AG04450 (cell line): ENCODE data around the gene SP9. TPM values are rescaled to one million over a fixed set of nuclear protein-coding genes. Genes with fewer than 3 reads are reported as not detected.
A peak's percentile ranks its signal among the peaks of the same experiment; 100 is the strongest.

ENCODE experiments used
- CTCF ChIA-PET: fragments of 300-600, 350-600 bp; formaldehyde crosslinking; extraction: SDS; loops from one replicate; lab custom pipeline; 2022; ENCODE audit warnings: antibody characterized with exemption, inconsistent platforms; lab: Charles Lee
- POLR2A ChIA-PET: fragments of 350-600 bp; formaldehyde crosslinking; extraction: SDS; loops from one replicate; lab custom pipeline; 2021; ENCODE audit warnings: antibody characterized with exemption, inconsistent platforms; lab: Yijun Ruan, JAX
- DNase-seq: peaks from one replicate; pipeline ENCODE4 v3.0.0-alpha.2; 2011; ENCODE audit warnings: low read depth, low spot score
- H3K27ac ChIP-seq: one replicate; pipeline ENCODE4 v1.5.1; 2012; ENCODE audit warnings: low read depth, low read length, control low read depth
- H3K27me3 ChIP-seq: one replicate; pipeline ENCODE4 v1.6.0; 2012; ENCODE audit warnings: low read length; ENCODE audit not compliant: control insufficient read depth, insufficient read depth
- H3K4me3 ChIP-seq: 2 replicates; pipeline ENCODE4 v1.5.1; 2011; ENCODE audit warnings: mild to moderate bottlenecking, low read depth, low read length, control low read depth
- H3K9me3 ChIP-seq: 2 replicates; pipeline ENCODE4 v1.5.1; 2012; ENCODE audit warnings: low read length; ENCODE audit not compliant: control insufficient read depth, insufficient read depth
- polyA plus RNA-seq: library from polyadenylated mRNA; depleted of rRNA; stranded (reverse); fragments of >200 nt; gene quantifications from 2 replicates; pipeline ENCODE4 v1.2.3, GENCODE V29; 2011
- TF ChIP-seq, protein P1 (sequence below): IDR thresholded peaks from 2 replicates; pipeline ENCODE4 v1.5.1; 2011; ENCODE audit warnings: low read depth, low read length, control low read depth, inconsistent platforms

The SP9 gene
- polyA plus RNA-seq, 1 experiment, result not detected

GRCh38 chr2:174338671-174339560 is 4.2 kb downstream of the SP9 start:
- no peak overlapping the region for H3K27ac ChIP-seq

DNA sequence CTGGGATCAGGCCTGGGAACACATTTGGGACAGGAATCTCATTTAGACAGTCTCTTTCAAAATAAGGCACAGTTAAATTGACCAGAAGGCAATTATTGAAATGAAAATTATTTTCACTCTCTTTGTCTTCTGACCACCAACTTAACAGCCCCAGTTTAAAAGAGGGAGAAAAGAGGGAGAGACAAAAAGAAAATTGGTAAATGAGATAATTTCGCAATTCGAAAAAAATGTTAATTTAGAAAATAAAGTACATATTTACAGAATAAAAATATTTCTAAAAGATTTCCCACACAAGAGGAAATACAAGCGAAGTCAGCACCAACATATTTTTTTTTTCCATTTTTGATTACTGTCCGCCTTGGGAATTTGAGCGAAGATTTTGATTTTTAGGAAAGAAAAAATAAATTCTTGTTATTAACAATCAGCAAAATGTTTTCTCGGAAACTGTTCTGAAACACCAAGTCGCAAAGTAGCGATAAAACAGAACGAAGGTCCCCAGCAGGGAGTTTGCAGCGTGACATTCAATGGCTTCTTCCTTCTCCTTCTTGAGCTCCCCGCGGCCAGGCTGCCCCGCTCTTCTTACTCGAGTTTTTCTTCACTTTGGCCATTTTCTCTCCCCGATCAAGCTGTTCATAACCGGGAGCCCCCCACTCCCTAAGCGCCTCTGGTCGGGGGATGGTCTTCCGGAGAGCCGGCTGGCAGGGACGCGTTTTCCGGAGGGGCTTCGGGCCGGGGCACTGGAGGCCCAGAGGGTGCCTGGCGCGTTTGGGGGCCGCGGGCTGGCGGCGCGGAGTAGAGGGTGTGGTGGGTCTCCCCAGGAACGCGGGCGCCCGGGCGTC is 5.0 kb downstream of the SP9 start:
- Histone ChIP-seq H3K4me3 (no peak overlapping the region), H3K9me3 (peaks cover 6% of the 10 kb centered on the region; the same call in 1 of the 2 replicates), H3K27ac (no peak overlapping the region), H3K27me3 (peaks cover 91% of the 10 kb centered on the region)
- TF ChIP-seq, protein P1, sequence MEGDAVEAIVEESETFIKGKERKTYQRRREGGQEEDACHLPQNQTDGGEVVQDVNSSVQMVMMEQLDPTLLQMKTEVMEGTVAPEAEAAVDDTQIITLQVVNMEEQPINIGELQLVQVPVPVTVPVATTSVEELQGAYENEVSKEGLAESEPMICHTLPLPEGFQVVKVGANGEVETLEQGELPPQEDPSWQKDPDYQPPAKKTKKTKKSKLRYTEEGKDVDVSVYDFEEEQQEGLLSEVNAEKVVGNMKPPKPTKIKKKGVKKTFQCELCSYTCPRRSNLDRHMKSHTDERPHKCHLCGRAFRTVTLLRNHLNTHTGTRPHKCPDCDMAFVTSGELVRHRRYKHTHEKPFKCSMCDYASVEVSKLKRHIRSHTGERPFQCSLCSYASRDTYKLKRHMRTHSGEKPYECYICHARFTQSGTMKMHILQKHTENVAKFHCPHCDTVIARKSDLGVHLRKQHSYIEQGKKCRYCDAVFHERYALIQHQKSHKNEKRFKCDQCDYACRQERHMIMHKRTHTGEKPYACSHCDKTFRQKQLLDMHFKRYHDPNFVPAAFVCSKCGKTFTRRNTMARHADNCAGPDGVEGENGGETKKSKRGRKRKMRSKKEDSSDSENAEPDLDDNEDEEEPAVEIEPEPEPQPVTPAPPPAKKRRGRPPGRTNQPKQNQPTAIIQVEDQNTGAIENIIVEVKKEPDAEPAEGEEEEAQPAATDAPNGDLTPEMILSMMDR, result no peak
- ChIA-PET CTCF (interaction anchor here (0.7 to 2.3 kb wide), 5 partner anchors 15 to 1533 kb away, joined by 3 to 14 read pairs (median 6); no protein-coding TSS in a partner anchor), POLR2A (no interaction called here)
- DNase-seq, result no peak

More at GRCh38 chr2:174338671-174339560, 4.2 kb downstream of the SP9 start:
- Histone ChIP-seq H3K27me3 (peaks cover 90% of the 10 kb centered on the region), H3K9me3 (peaks cover 8% of the 10 kb centered on the region; the same call in 1 of the 2 replicates), H3K4me3 (no peak overlapping the region)
- ChIA-PET CTCF (interaction anchor here (0.6 kb wide), 1 partner anchor 289 kb away, joined by 3 read pairs; no protein-coding TSS in a partner anchor), POLR2A (no interaction called here)
- no peak for DNase-seq
- TF ChIP-seq, protein P1, result no peak

DNA sequence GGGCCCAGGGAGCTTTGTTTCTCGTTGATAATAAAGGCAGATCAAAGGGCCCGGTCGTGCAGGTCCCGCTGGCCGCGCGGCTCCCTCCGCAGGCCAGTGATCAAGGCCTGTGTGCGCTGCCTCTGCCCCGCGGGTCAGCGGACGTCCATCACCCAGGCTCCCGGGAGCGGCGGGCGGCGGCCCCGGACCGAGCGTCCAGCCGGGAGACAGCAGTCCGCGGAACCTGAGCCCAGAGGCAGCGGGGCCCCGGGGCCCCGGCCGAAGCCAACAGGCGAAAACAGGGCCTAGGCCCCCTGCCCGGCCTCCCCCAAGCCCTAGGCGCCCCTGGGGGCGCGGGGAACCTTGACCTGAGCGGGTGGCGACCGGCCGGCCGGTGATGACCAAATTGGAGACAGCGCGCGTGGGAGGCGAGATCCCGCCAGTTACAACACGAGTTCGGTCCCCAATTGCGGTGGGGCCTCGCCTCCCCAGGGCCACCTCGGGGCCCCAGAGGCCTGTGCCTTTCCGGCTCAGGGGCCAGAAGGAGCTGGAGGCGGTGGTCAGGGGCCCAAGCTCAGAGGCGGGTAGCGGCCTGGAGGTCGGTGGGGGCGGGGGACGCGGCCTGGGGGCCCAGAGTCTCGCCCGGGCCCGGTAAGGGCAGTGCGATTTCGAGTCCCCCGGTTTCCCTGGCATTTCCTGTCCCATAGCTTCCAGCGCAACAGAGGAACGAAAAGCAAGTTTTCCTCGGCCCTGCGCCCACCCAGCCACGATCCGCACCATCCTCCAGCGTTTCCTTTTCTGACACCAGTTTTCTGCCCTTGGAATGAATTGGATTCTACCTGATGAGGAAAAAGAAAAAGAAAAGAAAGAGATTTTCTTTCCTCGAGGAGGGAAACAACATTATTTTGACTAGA is 5.9 kb downstream of the SP9 start:
- Histone ChIP-seq H3K4me3 (no peak overlapping the region), H3K27me3 (peaks cover 82% of the 10 kb centered on the region), H3K27ac (no peak overlapping the region), H3K9me3 (peaks cover 4% of the 10 kb centered on the region; the same call in 1 of the 2 replicates)
- ChIA-PET CTCF (interaction anchor here (0.6 to 2.3 kb wide), 65 partner anchors 10 to 1535 kb away, joined by 3 to 19 read pairs (median 3); no protein-coding TSS in a partner anchor), POLR2A (interaction anchor here (0.7 kb wide), 1 partner anchor 382 kb away, joined by 4 read pairs; no protein-coding TSS in a partner anchor)
- no peak for DNase-seq
- TF ChIP-seq, protein P1, result no peak

GRCh38 chr2:174341293-174341994 is 6.7 kb downstream of the SP9 start:
- POLR2A ChIA-PET, result interaction anchor here (0.7 kb wide), 1 partner anchor 383 kb away, joined by 4 read pairs; no protein-coding TSS in a partner anchor

More at GRCh38 chr2:174341293-174341994, 6.7 kb downstream of the SP9 start:
- CTCF ChIA-PET, result interaction anchor here (0.6 to 2.3 kb wide), 63 partner anchors 9 to 1535 kb away, joined by 3 to 19 read pairs (median 3); no protein-coding TSS in a partner anchor
- peaks cover 4% of the 10 kb centered on the region; the same call in 1 of the 2 replicates for H3K9me3 ChIP-seq
- TF ChIP-seq, protein P1, result peak; percentile 98
- H3K4me3 ChIP-seq, result peak overlapping the region; percentile 33; the same call in 1 of the 2 replicates
- DNase-seq, result peak; percentile 47
- peaks cover 76% of the 10 kb centered on the region for H3K27me3 ChIP-seq
- H3K27ac ChIP-seq, result no peak overlapping the region
